Peyer's patch (tissue), 4 donors: Measurements from ENCODE around the gene CCDC83. TPM values are rescaled to one million over a fixed set of nuclear protein-coding genes. Genes with fewer than 3 reads are reported as not detected.

ENCODE experiments used
- DNase-seq, 3 donors: peaks; one replicate each; pipeline ENCODE4 v3.0.0-alpha.2; 2017 to 2019
- H3K27ac ChIP-seq, 4 donors: fragments of 200-600 bp; sonication (generic); one replicate each; pipeline ENCODE4 v1.5.1; 2016 to 2019
- H3K27me3 ChIP-seq, 2 donors: fragments of 200-600 bp; sonication (generic); one replicate each; pipeline ENCODE4 v1.5.1; 2019
- H3K36me3 ChIP-seq, 3 donors: fragments of 200-600 bp; sonication (generic); one replicate each; pipeline ENCODE4 v1.5.1; 2016 to 2019
- H3K4me1 ChIP-seq, 4 donors: fragments of 200-600 bp; sonication (generic); one replicate each; pipeline ENCODE4 v1.5.1; 2016 to 2019
- H3K4me3 ChIP-seq, 4 donors: fragments of 200-600 bp; sonication (generic); 1 replicate in 3 of 4; 2 replicates in 1 of 4; pipeline ENCODE4 v1.5.1; 2016 to 2019; ENCODE audit warnings: mild to moderate bottlenecking in 1 of 4
- H3K9me3 ChIP-seq, 4 donors: fragments of 200-600 bp; sonication (generic); one replicate each; pipeline ENCODE4 v1.5.1; 2016 to 2019; ENCODE audit warnings: mild to moderate bottlenecking in 1 of 4
- CTCF ChIP-seq, 6 experiments: fragments of 450-650 bp in 4 of 6; fragments of 200-600 bp in 2 of 6; sonication (generic) in 1 of 6; IDR thresholded peaks; one replicate each; pipeline ENCODE4 v1.5.1; 2017 to 2019; ENCODE audit warnings: antibody characterized with exemption in 6 of 6, mild to moderate bottlenecking in 3 of 6, moderate library complexity in 1 of 6
- POLR2A ChIP-seq, 2 donors: fragments of 450-650 bp; IDR thresholded peaks; one replicate each; pipeline ENCODE4 v1.5.1; 2017; ENCODE audit warnings: antibody characterized with exemption in 2 of 2, mild to moderate bottlenecking in 2 of 2, moderate library complexity in 2 of 2
- total RNA-seq, 4 donors: library from RNA; depleted of rRNA; stranded (reverse); fragments of >200 nt; gene quantifications; one replicate each; pipeline ENCODE4 v1.1.0, GENCODE V29; 2016

Gene CCDC83
- not detected for total RNA-seq

GRCh38 chr11:85855341-85855656, at the start of gene CCDC83:
CCDC83 (plus strand) TSS chr11:85855383; CDS start chr11:85865124, 9,741 bp downstream.
- Histone ChIP-seq H3K27ac (peak within 1 kb of the TSS; percentile 76 to 80 (median 78)), H3K27me3 (no peaks in the 10 kb centered on the region), H3K9me3 (no peaks in the 10 kb centered on the region), H3K4me3 (peak within 1 kb of the TSS; percentile 47 to 59 (median 56)), H3K36me3 (no peaks in the 10 kb centered on the region), H3K4me1 (peaks cover 0 to 5% (median 0%) of the 10 kb centered on the region in 4 donors)
- no peak for DNase-seq
- TF ChIP-seq POLR2A (IDR thresholded peaks at IDR 0.05) (no peak), CTCF (IDR thresholded peaks at IDR 0.05) (no peak)

GRCh38 chr11:85805387-85805786, 49.8 kb upstream of the CCDC83 start:
- no peak for DNase-seq
- no peaks in the 10 kb centered on the region for H3K27me3 ChIP-seq
- no peak overlapping the region for H3K4me3 ChIP-seq
- no peaks in the 10 kb centered on the region for H3K9me3 ChIP-seq
- TF ChIP-seq CTCF (IDR thresholded peaks at IDR 0.05) (no peak), POLR2A (IDR thresholded peaks at IDR 0.05) (no peak)
- H3K36me3 ChIP-seq, result no peaks in the 10 kb centered on the region
- no peak overlapping the region for H3K27ac ChIP-seq
- peaks cover 0 to 29% (median 3%) of the 10 kb centered on the region in 4 donors for H3K4me1 ChIP-seq

GRCh38 chr11:85806016-85806415, 49.2 kb upstream of the CCDC83 start:
- Histone ChIP-seq H3K4me1 (peaks cover 0 to 25% (median 3%) of the 10 kb centered on the region in 4 donors), H3K9me3 (no peaks in the 10 kb centered on the region), H3K27me3 (no peaks in the 10 kb centered on the region), H3K36me3 (no peaks in the 10 kb centered on the region), H3K27ac (no peak overlapping the region), H3K4me3 (no peak overlapping the region)
- DNase-seq, result no peak
- no peak for TF ChIP-seq CTCF (IDR thresholded peaks at IDR 0.05)
- no peak for TF ChIP-seq POLR2A (IDR thresholded peaks at IDR 0.05)

GRCh38 chr11:85806876-85807275, 48.3 kb upstream of the CCDC83 start:
- TF ChIP-seq POLR2A (IDR thresholded peaks at IDR 0.05) (no peak), CTCF (IDR thresholded peaks at IDR 0.05) (no peak)
- Histone ChIP-seq H3K27ac (no peak overlapping the region), H3K4me1 (peaks cover 0 to 25% (median 3%) of the 10 kb centered on the region in 4 donors)

GRCh38 chr11:85809191-85809590, 46.0 kb upstream of the CCDC83 start:
- peaks cover 0 to 32% (median 3%) of the 10 kb centered on the region in 4 donors for H3K4me1 ChIP-seq
- H3K27me3 ChIP-seq, result no peaks in the 10 kb centered on the region
- TF ChIP-seq POLR2A (IDR thresholded peaks at IDR 0.05) (no peak), CTCF (IDR thresholded peaks at IDR 0.05) (no peak)
- H3K27ac ChIP-seq, result peak overlapping the region in 2 of 4 donors; percentile 69 to 80
- no peaks in the 10 kb centered on the region for H3K9me3 ChIP-seq
- DNase-seq, result peak in 2 of 3 donors; percentile 22 to 53
- peak overlapping the region in 2 of 4 donors; percentile 72 to 73 for H3K4me3 ChIP-seq
- H3K36me3 ChIP-seq, result no peaks in the 10 kb centered on the region

More at GRCh38 chr11:85806876-85807275, 48.3 kb upstream of the CCDC83 start:
- DNase-seq, result no peak
- Histone ChIP-seq H3K9me3 (no peaks in the 10 kb centered on the region), H3K4me3 (no peak overlapping the region), H3K36me3 (no peaks in the 10 kb centered on the region), H3K27me3 (no peaks in the 10 kb centered on the region)

- peaks cover 0 to 32% (median 3%) of the 10 kb centered on the region in 4 donors for H3K4me1 ChIP-seq
- DNase-seq, result peak in 1 of 3 donors; percentile 54
- peak overlapping the region; percentile 44 to 73 (median 63) for H3K4me3 ChIP-seq
- no peaks in the 10 kb centered on the region for H3K36me3 ChIP-seq
- H3K27ac ChIP-seq, result peak overlapping the region in 3 of 4 donors; percentile 67 to 80 (median 69)
- H3K9me3 ChIP-seq, result no peaks in the 10 kb centered on the region
- no peaks in the 10 kb centered on the region for H3K27me3 ChIP-seq
- TF ChIP-seq POLR2A (IDR thresholded peaks at IDR 0.05) (no peak), CTCF (IDR thresholded peaks at IDR 0.05) (peak in 1 of 6 experiments; percentile 17)
These were observed 45.3 kb upstream of the CCDC83 start for GRCh38 chr11:85809863-85810262.
